NCI-H510A treated with DMSO at 0.1 percent for 48 hours (cell line): Measurements from ENCODE around the gene PPFIA1.

ENCODE experiments used
- DNase-seq: peaks from one replicate; lab custom pipeline; 2025; lab: John Stamatoyannopoulos, UW

PPFIA1 gene

DNA sequence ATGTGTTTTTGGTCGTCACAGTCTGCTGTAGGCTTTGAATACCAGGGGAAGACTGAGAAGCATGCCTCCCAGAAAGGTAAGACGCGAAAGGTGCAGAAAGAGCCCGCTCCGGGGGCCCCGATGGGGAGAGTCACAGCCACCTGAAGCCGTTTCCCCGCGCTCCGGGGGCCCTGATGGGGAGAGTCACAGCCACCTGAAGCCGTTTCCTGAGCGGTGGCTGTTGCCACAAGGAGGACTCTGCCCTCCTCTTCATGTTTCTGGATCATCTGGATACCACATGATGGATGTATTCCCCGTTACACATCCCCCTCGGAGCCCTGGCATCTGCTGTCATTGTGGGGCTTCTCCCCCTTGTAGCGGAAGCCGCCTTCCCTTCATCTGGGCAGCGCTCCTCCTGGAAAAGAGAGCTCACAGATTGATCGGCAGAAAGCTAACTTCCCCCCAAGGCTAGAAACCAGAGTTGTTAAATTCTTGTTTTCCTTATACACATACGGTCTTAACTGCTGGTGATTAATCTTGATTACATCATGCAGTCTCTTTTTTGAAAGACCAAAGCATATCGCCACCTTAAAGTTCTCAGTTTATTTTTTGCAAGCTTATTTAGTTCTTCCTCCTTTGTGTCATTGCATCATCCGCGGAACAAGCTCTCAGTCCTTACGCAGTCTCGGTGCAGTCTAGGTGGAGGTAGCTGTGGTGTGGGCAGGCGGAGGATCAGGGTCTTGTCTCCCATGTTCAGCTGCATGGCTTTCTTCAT lies 145.3 kb downstream of the PPFIA1 start:
- DNase-seq: no peak

- no peak for DNase-seq
Observed at GRCh38 chr11:70416881-70417280, 146.4 kb downstream of the PPFIA1 start.

- DNase-seq: no peak
Observed at GRCh38 chr11:70418130-70418529, 147.6 kb downstream of the PPFIA1 start.

GRCh38 chr11:70419307-70420007 lies 149.0 kb downstream of the PPFIA1 start:
- DNase-seq: no peak

- DNase-seq: no peak
Observed at GRCh38 chr11:70420008-70420464, 149.5 kb downstream of the PPFIA1 start.

GRCh38 chr11:70420496-70420895 lies 150.0 kb downstream of the PPFIA1 start:
- DNase-seq: no peak

DNA sequence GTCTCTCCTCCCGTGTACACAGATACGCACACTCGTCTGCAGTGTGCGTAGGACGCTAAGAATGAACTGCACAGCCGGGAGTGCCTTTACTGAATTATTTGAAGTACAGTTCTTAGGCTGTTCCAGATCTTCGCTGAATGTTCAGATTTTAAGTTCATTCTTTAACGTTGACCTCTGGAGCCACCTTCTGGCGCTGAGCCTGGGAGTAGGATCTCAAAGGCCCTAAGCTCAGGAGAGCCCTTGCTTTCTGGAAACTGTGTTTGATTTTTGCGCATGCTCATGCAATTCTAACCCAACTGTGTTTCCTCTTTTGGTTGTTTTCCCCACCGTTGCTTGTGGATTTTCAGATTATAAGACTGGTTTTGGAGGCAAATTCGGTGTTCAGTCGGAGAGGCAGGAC lies 150.6 kb downstream of the PPFIA1 start:
- no peak for DNase-seq

- no peak for DNase-seq
Observed at GRCh38 chr11:70422692-70423522, 152.4 kb downstream of the PPFIA1 start.

GRCh38 chr11:70423523-70424505 lies 153.3 kb downstream of the PPFIA1 start:
- no peak for DNase-seq

DNA sequence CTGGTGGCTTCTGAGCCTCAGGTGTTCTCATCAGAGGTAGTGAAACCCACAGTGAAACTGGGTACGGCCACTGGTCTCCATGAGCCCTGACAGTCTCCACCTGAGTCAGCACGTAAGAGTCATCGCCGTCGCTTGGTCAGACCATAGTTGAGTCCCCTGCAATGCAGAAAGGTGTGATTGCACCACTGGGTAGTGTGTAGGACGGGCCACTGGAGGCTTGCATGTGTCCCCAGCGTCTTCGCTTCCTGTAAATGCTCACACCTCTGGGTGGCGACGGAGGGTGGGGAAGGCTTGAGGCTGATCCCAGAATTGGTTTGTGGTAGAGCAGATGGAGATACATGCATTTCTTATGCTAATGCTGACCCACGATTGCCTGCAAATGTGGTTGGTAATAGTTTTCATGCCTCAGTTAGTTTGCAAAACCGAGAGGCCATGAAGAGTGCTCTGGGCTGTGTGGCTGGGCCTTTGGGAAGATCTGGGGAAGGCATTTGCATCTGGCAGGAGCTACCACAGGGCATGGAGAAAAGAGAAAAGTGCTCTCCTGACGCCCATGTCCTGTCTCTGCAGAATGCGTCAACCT lies 154.4 kb downstream of the PPFIA1 start:
- DNase-seq: no peak

- DNase-seq: no peak
Observed at GRCh38 chr11:70427436-70427835, 156.9 kb downstream of the PPFIA1 start.

DNA sequence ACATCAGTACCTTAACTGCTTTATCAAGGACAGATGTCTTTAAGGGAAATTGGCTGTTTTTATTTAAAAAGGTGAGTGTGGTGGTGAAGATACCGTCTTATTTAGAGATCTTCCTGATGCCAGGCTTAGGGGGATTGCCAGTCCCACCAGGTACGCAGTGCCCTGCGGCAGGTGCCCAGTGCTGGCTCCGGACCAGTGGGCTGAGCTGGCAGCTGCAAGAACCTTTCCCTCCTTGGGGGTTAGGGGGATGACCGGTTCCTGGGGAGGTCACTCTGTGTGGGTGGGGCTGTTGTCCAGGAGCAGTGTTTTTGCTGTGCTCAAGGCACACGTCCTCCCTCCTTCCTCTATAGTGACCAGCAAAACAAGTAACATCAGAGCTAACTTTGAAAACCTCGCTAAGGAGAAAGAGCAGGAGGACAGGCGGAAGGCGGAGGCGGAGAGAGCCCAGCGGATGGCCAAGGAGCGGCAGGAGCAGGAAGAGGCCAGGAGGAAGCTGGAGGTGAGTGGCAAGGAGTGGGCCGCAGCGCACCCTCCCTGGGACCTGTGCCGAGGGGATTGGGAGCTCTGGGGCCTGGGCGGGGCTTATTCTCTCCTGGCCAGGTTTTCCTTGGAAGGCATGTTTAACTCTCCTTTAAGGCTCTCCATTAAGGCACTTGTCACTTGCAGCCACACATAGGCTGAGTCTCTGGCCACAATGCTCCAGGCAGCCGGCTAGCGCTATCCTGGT lies 158.4 kb downstream of the PPFIA1 start:
- no peak for DNase-seq

GRCh38 chr11:70429428-70429705 lies 158.9 kb downstream of the PPFIA1 start:
- no peak for DNase-seq

DNA sequence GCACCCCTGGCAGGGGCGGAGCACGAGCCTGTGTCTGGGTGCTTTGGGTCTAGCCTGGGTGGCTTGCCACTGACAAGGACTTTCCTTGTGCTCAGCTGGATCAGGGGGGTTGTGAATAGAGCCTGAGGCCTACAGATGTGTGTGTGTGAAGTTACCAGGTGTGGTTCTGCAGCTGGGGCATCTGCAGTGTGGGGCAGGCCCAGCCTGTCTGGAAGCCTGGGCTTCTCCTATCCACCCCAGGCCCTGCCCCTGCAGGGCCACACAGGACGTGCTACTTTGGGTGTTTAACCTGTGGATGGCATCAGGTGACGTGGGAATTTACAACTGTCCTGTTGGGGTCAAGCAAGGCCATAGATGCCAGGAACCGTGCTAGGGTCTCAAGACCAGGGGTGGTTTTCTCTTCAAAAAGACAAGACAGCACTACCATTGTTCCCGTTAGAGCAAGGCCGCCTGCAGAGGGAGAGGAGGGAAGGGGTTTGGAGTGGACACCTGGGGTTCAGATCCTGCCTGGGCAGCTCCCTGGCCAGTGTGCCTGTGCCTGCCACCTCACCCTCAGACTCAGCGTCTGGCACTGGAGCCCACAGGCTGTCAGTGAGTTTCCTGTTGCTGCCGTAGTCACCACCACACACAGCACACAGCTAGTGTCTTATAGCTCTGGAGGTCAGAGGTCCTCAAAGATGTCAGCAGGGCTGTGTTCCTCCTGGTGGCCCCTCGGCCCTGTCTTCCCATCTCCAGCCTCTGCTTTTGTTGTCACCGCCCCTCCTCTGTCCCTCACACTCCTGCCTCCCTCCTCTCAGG lies 159.4 kb downstream of the PPFIA1 start:
- no peak for DNase-seq

- DNase-seq: no peak
Observed at GRCh38 chr11:70430671-70431574, 160.4 kb downstream of the PPFIA1 start.

GRCh38 chr11:70431611-70432010 lies 161.1 kb downstream of the PPFIA1 start:
- no peak for DNase-seq

DNA sequence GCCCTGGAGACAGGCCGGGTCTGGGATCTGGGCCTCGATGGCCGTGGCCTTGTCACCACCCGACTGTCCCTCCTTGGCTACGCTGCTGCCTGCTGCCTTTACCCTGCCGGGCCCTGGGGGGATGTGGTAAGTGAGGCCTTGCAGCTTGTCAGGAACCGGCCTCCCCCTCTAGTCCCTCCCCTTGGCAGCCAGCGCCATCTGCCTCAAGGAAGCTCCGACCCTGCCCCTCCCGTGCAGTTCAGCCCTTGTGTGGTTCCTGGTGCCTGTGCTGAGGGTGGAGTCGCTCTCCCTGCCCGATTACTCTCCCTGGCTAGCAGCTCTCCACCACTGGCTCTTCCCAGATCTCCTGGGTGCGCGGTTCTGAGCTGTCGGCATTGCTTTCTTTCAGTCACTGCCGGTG lies 161.6 kb downstream of the PPFIA1 start:
- DNase-seq: no peak

DNA sequence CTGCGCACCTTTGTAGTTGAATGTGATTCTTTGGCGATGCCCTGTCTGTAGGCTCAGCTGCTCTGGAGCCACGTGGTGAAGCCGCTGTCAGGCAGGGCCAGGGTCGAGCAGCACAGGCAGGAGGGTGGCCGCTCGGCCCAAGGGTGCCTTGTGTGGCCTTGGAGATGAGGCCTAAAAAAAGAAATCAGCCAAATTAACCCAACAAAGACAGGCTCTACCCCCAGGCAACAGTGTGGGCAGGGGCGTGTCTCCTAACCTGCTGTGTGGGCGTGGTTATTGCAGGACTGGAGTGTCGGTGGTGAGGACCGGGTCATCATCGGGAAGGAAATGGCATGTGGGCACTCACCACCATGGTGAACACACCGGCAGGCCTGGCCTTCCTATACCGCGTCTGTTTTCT lies 162.1 kb downstream of the PPFIA1 start:
- DNase-seq: no peak

DNA sequence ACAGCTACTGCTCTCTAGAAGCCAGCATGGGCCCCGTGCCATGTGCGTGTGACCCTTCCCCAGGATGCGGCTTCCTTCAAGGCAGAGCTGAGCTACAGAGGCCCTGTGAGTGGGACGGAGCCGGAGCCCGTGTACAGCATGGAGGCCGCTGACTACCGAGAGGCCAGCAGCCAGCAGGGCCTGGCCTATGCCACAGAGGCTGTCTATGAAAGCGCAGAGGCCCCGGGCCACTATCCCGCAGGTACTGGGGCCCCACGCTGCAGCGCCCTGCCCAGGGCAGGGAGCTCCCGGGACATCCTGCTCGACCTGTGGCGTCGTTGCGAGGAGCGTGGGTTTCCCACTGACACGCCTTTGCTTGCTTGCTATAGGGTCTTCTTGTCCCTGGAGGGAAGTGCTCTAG lies 162.5 kb downstream of the PPFIA1 start:
- no peak for DNase-seq
